Spleen (tissue), 7 donors: Measurements from ENCODE around the gene PGLYRP2.

ENCODE experiments used
- CTCF ChIP-seq, 11 experiments: fragments of 200-600 bp in 7 of 11; fragments of 450-650 bp in 4 of 11; sonication (generic) in 4 of 11; IDR thresholded peaks in 8 of 11; conservative IDR thresholded peaks in 3 of 11; 1 replicate in 7 of 11; 2 replicates in 4 of 11; pipeline versions ENCODE4 v1.4.0 to v1.8.0; 2016 to 2021; ENCODE audit warnings: antibody characterized with exemption in 11 of 11, inconsistent platforms in 4 of 11, mild to moderate bottlenecking in 1 of 11
- POLR2AphosphoS5 ChIP-seq, 3 donors: sonication (generic); formaldehyde crosslinking; IDR thresholded peaks; one replicate each; pipeline ENCODE4 v1.5.1; 2017; ENCODE audit warnings: antibody characterized with exemption in 3 of 3
- donor health status: DM: no; HTN: no; CAD: no; lungs with moderate emphysema.
- donor health status: DM: no; HTN: no; CAD: no.
- donor health status: DM: no; HTN: no; CAD: no.

GRCh38 chr19:15524781-15525180 is 45.5 kb upstream of the PGLYRP2 start:
- no peak for TF ChIP-seq CTCF (IDR thresholded peaks at IDR 0.05 in 8 of 11, conservative IDR thresholded peaks at IDR 0.05 in 3 of 11)
- TF ChIP-seq POLR2AphosphoS5 (IDR thresholded peaks at IDR 0.05) = no peak
